Astrocyte of the cerebellum (primary cell): ENCODE data around the gene RAB43.

Experiments
- DNase-seq: peaks from one replicate; pipeline ENCODE4 v3.0.0-alpha.2; 2011; ENCODE audit warnings: low read depth
- H3K4me3 ChIP-seq: 2 replicates; pipeline ENCODE4 v1.5.1; 2011; ENCODE audit warnings: mild to moderate bottlenecking, low read depth, low read length, moderate library complexity
- CTCF ChIP-seq: IDR thresholded peaks from 2 replicates; pipeline ENCODE4 v1.5.1; 2012; ENCODE audit warnings: low read length, low read depth, moderate library complexity, mild to moderate bottlenecking; ENCODE audit errors: missing control alignments
- in situ Hi-C: cut with HindIII; loops from 2 replicates; pipeline ENCODE4 v1.10.0; 2017; ENCODE audit warnings: low sequenced_read_pairs

Gene RAB43

GRCh38 chr3:129065720-129066073, 55.9 kb downstream of the RAB43 start:
- no peak for DNase-seq
- H3K4me3 ChIP-seq = no peak overlapping the region
- in situ Hi-C loops = no loop called here
- no peak for TF ChIP-seq CTCF

GRCh38 chr3:129065016-129065719, 56.4 kb downstream of the RAB43 start:
- in situ Hi-C loops = no loop called here
- no peak for DNase-seq
- H3K4me3 ChIP-seq = no peak overlapping the region
- TF ChIP-seq CTCF = no peak

- DNase-seq = no peak
- no peak overlapping the region for H3K4me3 ChIP-seq
- in situ Hi-C loops = loop anchor here (5.0 kb wide), 2 partner anchors 53 to 67 kb away; no protein-coding TSS in a partner anchor
- TF ChIP-seq CTCF = no peak
Observed at GRCh38 chr3:129063841-129064482, 57.6 kb downstream of the RAB43 start.

GRCh38 chr3:129063091-129063640, 58.4 kb downstream of the RAB43 start:
- TF ChIP-seq CTCF = no peak
- no peak overlapping the region for H3K4me3 ChIP-seq
- no peak for DNase-seq
- in situ Hi-C loops = loop anchor here (5.0 kb wide), 2 partner anchors 54 to 66 kb away; no protein-coding TSS in a partner anchor

- DNase-seq = no peak
- no peak overlapping the region for H3K4me3 ChIP-seq
- no peak for TF ChIP-seq CTCF
- in situ Hi-C loops = loop anchor here (5.0 kb wide), 2 partner anchors 55 to 65 kb away; no protein-coding TSS in a partner anchor
Observed at GRCh38 chr3:129061888-129062834, 59.4 kb downstream of the RAB43 start.
